OCI-LY3 (cell line): Measurements from ENCODE around the gene ROPN1.

ENCODE experiments used
- EZH2phosphoT487 ChIP-seq: fragments of 200-600 bp; shearing (Covaris generic); IDR thresholded peaks from 2 replicates; pipeline ENCODE4 v1.6.1; 2018; ENCODE audit warnings: antibody characterized with exemption, mixed run types, low read depth
- TF ChIP-seq, protein P1 (sequence below): fragments of 200-600, 300-600 bp; sonication (generic); IDR thresholded peaks from 2 replicates; pipeline ENCODE4 v1.5.1; 2014; ENCODE audit warnings: antibody characterized with exemption, low read length, low read depth

DNA sequence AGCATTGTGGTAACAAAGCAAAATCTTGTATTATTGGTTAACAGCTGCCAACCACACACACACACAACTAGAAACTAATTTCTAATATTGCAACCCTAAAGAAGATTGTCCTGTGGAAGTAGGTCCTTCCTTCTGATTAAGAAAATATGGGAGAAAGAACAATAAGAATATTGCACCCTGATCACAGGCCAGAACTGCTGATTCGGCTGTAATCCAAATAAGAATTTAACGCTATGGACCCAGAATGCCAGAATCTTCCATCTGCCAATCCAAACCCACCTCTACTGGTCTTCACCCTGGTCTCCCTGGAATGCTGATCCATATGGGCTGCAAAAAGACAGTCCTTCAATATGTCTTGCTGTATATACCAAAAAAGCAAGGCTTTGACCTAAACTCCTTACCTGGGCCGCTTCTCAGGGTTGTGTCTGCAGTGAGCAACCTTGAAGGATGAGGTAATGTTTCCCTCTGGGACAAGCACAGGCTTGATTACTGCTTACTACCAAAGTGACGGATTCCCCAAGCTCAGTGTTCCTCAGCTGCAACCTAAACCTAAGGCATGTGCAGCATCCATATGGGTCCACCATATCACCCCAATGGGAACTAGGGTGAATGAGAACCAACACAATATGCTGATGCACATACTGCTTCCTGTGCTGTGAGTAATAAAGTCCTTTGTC lies 38.9 kb downstream of the ROPN1 start:
- TF ChIP-seq, protein P1, sequence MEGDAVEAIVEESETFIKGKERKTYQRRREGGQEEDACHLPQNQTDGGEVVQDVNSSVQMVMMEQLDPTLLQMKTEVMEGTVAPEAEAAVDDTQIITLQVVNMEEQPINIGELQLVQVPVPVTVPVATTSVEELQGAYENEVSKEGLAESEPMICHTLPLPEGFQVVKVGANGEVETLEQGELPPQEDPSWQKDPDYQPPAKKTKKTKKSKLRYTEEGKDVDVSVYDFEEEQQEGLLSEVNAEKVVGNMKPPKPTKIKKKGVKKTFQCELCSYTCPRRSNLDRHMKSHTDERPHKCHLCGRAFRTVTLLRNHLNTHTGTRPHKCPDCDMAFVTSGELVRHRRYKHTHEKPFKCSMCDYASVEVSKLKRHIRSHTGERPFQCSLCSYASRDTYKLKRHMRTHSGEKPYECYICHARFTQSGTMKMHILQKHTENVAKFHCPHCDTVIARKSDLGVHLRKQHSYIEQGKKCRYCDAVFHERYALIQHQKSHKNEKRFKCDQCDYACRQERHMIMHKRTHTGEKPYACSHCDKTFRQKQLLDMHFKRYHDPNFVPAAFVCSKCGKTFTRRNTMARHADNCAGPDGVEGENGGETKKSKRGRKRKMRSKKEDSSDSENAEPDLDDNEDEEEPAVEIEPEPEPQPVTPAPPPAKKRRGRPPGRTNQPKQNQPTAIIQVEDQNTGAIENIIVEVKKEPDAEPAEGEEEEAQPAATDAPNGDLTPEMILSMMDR = no peak
- no peak for TF ChIP-seq EZH2phosphoT487
